ENCODE data around the gene CSNK1E. TPM values are rescaled to one million over a fixed set of nuclear protein-coding genes. Genes with fewer than 3 reads are reported as not detected.

CSNK1E gene
- polyA plus RNA-seq, 1 donor (not counting 4 experiments of a cell fraction or from before 2014, with no cell fraction given) = 168 TPM

- Histone ChIP-seq H3K79me2 (ENCODE audit: control insufficient read depth, insufficient read depth, low read length) (no peaks in the 10 kb centered on the region), H3K36me3 (ENCODE audit: control insufficient read depth in 2 of 2, extremely low read depth in 1 of 2, insufficient read depth in 2 of 2, low read length in 2 of 2) (no peaks in the 10 kb centered on the region), H4K20me1 (ENCODE audit: control insufficient read depth, extremely low read depth, insufficient read depth, low read length) (no peaks in the 10 kb centered on the region), H3K27me3 (ENCODE audit: control insufficient read depth, extremely low read depth, insufficient read depth, low read length) (no peaks in the 10 kb centered on the region), H3K9ac (ENCODE audit: control insufficient read depth, extremely low read depth, insufficient read depth, low read length) (peak overlapping the region; percentile 79), H3K4me3 (ENCODE audit: control insufficient read depth in 2 of 3, extremely low read depth in 1 of 3, insufficient read depth in 2 of 3, low read depth in 1 of 3, low read length in 3 of 3) (peak overlapping the region; percentile 23 to 57 (median 42)), H3K4me2 (ENCODE audit: control insufficient read depth, extremely low read depth, insufficient read depth, low read depth, low read length) (peak overlapping the region; percentile 90), H3K27ac (ENCODE audit: control insufficient read depth, insufficient read depth, low read length) (peak overlapping the region; percentile 86), H3K9me3 (ENCODE audit: control insufficient read depth, low read depth, low read length) (no peaks in the 10 kb centered on the region), H3K9me1 (ENCODE audit: control insufficient read depth, extremely low read depth, insufficient read depth, low read length) (no peaks in the 10 kb centered on the region), H2AFZ (ENCODE audit: control insufficient read depth, low read length) (peak overlapping the region; percentile 87), H3K4me1 (ENCODE audit: control insufficient read depth, extremely low read depth, insufficient read depth, low read length) (peaks cover 17% of the 10 kb centered on the region)
- FAIRE-seq = peak; percentile 95
- TF ChIP-seq, protein P1, sequence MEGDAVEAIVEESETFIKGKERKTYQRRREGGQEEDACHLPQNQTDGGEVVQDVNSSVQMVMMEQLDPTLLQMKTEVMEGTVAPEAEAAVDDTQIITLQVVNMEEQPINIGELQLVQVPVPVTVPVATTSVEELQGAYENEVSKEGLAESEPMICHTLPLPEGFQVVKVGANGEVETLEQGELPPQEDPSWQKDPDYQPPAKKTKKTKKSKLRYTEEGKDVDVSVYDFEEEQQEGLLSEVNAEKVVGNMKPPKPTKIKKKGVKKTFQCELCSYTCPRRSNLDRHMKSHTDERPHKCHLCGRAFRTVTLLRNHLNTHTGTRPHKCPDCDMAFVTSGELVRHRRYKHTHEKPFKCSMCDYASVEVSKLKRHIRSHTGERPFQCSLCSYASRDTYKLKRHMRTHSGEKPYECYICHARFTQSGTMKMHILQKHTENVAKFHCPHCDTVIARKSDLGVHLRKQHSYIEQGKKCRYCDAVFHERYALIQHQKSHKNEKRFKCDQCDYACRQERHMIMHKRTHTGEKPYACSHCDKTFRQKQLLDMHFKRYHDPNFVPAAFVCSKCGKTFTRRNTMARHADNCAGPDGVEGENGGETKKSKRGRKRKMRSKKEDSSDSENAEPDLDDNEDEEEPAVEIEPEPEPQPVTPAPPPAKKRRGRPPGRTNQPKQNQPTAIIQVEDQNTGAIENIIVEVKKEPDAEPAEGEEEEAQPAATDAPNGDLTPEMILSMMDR (optimal IDR thresholded peaks at IDR 0.05 in 1 of 3, IDR thresholded peaks at IDR 0.05 in 1 of 3, conservative IDR thresholded peaks at IDR 0.05 in 1 of 3; ENCODE audit: extremely low read depth in 1 of 3, insufficient read depth in 2 of 3, low read length in 3 of 3) = no peak
- TF ChIP-seq EZH2 (IDR thresholded peaks at IDR 0.05; ENCODE audit: low read length) = no peak
- DNase-seq (ENCODE audit: low read depth, low spot score) = no peak
- dilution Hi-C loops (cut with MboI; ENCODE audit: extremely low pct_ligation_motif_present, low sequenced_read_pairs) = no loop called here
Observed at GRCh38 chr22:38327805-38328204, 10.6 kb upstream of the CSNK1E start.

GRCh38 chr22:38327396-38327795 is 10.2 kb upstream of the CSNK1E start:
- FAIRE-seq (peak; percentile 39), DNase-seq (ENCODE audit: low read depth, low spot score) (no peak)
- Histone ChIP-seq H2AFZ (ENCODE audit: control insufficient read depth, low read length) (peak overlapping the region; percentile 87), H3K4me3 (ENCODE audit: control insufficient read depth in 2 of 3, extremely low read depth in 1 of 3, insufficient read depth in 2 of 3, low read depth in 1 of 3, low read length in 3 of 3) (peak overlapping the region; percentile 23 to 57 (median 42)), H3K4me2 (ENCODE audit: control insufficient read depth, extremely low read depth, insufficient read depth, low read depth, low read length) (peak overlapping the region; percentile 90), H3K27me3 (ENCODE audit: control insufficient read depth, extremely low read depth, insufficient read depth, low read length) (no peaks in the 10 kb centered on the region), H3K79me2 (ENCODE audit: control insufficient read depth, insufficient read depth, low read length) (no peaks in the 10 kb centered on the region), H3K4me1 (ENCODE audit: control insufficient read depth, extremely low read depth, insufficient read depth, low read length) (peaks cover 17% of the 10 kb centered on the region), H3K36me3 (ENCODE audit: control insufficient read depth in 2 of 2, extremely low read depth in 1 of 2, insufficient read depth in 2 of 2, low read length in 2 of 2) (no peaks in the 10 kb centered on the region), H4K20me1 (ENCODE audit: control insufficient read depth, extremely low read depth, insufficient read depth, low read length) (no peaks in the 10 kb centered on the region), H3K9me1 (ENCODE audit: control insufficient read depth, extremely low read depth, insufficient read depth, low read length) (no peaks in the 10 kb centered on the region), H3K27ac (ENCODE audit: control insufficient read depth, insufficient read depth, low read length) (peak overlapping the region; percentile 86), H3K9ac (ENCODE audit: control insufficient read depth, extremely low read depth, insufficient read depth, low read length) (peak overlapping the region; percentile 79), H3K9me3 (ENCODE audit: control insufficient read depth, low read depth, low read length) (no peaks in the 10 kb centered on the region)
- dilution Hi-C loops (cut with MboI; ENCODE audit: extremely low pct_ligation_motif_present, low sequenced_read_pairs) = no loop called here
- TF ChIP-seq EZH2 (IDR thresholded peaks at IDR 0.05; ENCODE audit: low read length) = no peak
- TF ChIP-seq, protein P1 (optimal IDR thresholded peaks at IDR 0.05 in 1 of 3, IDR thresholded peaks at IDR 0.05 in 1 of 3, conservative IDR thresholded peaks at IDR 0.05 in 1 of 3; ENCODE audit: extremely low read depth in 1 of 3, insufficient read depth in 2 of 3, low read length in 3 of 3) = no peak
